Adipose tissue (tissue), 3 donors: Measurements from ENCODE around the gene FAM107B. TPM values are rescaled to one million over a fixed set of nuclear protein-coding genes. Genes with fewer than 3 reads are reported as not detected.
"Not testable (repeated sequence)": the region's sequence is repeated elsewhere in the genome, so short reads cannot be mapped to it uniquely, and the experiment has no call there.

Source experiments
- H3K27ac ChIP-seq: one replicate; pipeline ENCODE4 v1.5.1; 2013; ENCODE audit warnings: low read depth, low read length
- WGBS, 3 donors: extraction: QIAGEN DNeasy Blood & Tissue Kit; methylation state at CpG; one replicate each; pipeline ENCODE4 v1.1.7; 2013; 5-methylcytosine and 5-hydroxymethylcytosine counted together
- polyA plus RNA-seq, 3 donors: library from polyadenylated mRNA; stranded (reverse); fragments of 200-250 nt; gene quantifications; one replicate each; pipeline ENCODE4 v1.2.3, GENCODE V29; 2013
- donor health status: healthy with polysubstance abuse.
- donor health status: Bipolar disorder and iron deficiency.
- donor health status: healthy.

Gene FAM107B
- polyA plus RNA-seq, 3 donors, result 31.3 to 45.9 (median 37.6) TPM

DNA sequence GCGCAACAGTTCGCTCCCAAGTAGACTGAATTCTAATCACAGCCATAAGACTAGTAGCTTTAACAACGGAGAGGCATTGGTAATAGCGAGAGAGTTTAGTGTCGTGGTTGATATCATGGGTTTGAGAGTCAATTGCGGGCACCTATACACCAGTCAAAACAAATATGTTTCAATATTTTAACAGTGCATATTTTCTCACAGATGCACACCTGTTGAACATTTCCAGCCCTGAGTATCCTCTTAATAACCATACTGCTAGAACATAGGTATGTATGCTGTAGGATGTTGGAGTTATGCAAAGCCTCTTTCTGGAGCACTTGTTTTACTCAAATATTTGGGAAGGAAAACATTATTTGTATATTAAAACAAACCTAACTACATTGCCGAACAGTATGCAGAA is 92.9 kb downstream of the FAM107B start:
- WGBS, 3 donors, result 82 to 98% (median 90%) methylated on average over 7 of the region's 7 CpGs
- H3K27ac ChIP-seq, result no peak overlapping the region

DNA sequence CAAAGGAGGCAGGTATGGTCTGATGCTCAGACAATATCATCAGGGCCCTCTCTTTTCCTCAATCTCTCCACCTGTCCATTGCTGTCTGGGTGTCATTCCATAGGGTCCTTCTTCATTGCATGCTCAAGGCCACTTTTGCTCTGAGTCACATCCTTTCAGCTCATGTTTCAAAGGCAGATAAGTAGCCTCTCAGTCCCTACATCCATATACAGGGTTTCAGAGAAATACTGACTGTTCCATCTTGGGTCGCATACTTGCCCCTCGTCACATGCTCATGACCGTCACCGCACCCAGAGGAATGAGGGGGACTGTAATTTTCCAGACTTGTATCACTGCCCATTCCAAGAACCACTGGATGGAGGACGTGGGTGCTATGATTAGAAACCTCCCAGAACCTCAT is 93.4 kb downstream of the FAM107B start:
- H3K27ac ChIP-seq, result no peak overlapping the region
- 88 to 90% (median 89%) methylated on average over 5 of the region's 5 CpGs for WGBS, 3 donors

DNA sequence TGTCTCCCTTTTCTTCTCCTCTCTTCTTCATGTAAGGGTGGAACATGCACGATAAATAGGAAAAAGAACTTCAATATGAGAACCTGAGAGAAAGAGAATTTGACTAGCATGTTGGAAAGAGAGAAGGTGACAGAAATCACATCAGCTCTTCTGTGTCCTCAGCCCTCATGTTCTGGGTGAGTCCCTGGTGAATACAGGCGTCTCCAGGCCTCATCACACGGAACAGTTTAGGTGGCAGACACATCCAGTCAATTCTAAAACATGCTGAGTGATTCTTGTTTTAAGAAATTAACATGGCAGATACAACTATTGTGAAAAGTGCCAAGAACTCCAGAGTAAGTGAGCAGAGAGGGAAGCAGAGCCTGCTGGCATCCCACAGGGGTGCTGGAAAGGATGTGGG is 96.1 kb downstream of the FAM107B start:
- WGBS, 3 donors, result 90 to 94% (median 92%) methylated on average over 3 of the region's 3 CpGs
- no peak overlapping the region for H3K27ac ChIP-seq

DNA sequence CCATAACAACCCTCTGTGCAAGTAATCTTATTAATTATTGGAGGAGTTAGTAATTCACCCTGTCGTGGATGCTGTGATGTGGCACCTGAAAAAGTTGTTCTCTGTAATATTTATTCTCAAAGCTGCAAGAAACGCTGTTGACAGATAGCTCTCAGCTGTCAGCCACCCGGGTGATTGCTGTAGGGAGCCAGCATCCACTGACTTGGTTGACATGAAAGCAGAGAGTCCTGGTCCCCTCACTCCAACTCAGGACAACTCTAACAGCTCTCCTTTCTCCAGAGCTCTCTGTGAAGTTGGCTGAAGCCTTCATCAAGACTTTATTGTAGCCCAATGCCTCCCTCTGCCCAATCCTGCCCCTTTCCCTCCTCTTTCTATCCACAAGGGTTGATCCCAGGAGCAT is 98.0 kb downstream of the FAM107B start:
- 68 to 90% (median 78%) methylated on average over 3 of the region's 3 CpGs for WGBS, 3 donors
- no peak overlapping the region for H3K27ac ChIP-seq

DNA sequence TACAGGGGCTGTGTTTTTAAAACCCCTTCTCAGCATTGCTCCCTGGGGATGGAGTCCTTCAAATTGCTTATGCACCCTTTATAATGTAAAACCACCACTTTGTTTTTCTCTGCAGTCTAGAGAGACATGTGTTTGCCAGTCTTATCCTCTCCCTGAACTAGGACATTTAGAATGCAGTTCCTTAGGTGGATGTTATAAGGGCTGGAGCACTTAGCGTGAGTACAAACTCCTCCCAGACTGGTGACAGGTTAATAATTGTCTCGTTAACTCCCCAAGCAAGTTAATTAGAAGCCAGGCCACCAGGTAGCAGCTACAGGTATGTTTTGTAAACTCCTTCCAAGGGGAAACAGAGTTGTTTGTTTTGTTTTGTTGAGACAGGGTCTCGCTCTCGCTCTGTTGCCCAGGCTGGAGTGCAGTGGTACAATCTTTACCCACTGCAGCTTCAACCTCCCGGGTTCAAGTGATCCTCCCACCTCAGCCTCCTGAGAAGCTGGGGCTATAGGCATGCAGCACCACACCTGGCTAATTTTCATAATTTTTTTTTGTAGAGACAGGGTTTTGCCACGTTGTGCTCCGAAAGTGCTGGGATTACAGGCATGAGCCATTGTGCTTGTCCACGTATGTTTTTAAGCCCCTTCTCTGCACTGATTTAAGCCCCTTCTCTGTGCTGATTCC is 100.2 kb downstream of the FAM107B start:
- no peak overlapping the region for H3K27ac ChIP-seq
- 36 to 95% (median 86%) methylated on average over 8 of the region's 8 CpGs for WGBS, 3 donors

DNA sequence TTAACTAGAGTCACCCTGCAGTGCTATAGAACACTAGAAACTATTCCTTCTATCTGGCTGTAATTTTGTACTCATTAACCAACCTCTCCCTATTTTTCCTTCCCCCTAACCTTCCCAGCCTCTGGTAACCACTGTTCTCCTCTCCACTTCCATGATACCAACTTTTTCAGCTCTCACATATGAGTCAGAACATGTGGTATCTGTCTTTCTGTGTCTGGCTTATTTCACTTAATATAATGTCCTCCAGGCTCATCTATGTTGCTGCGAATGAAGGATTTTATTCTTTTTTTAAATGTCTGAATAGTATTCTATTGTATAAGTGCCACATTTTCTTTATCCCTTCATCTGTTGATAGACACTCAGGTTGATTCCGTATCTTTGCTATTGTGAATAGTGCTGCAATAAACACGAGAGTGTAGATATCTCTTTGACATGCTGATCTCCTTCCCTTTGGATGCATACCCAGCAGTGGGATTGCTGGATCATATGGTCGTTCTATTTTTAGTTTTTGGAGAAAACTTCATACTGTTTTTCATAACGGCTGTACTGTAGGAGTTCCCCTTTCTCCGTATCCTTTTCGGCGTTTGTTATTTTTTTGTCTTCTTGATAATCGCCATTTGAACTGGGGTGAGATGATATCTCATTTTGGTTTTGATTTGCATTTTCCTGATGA is 101.4 kb downstream of the FAM107B start:
- WGBS, 3 donors, result 28 to 67% (median 38%) methylated on average over 9 of the region's 9 CpGs
- H3K27ac ChIP-seq, result no peak overlapping the region

DNA sequence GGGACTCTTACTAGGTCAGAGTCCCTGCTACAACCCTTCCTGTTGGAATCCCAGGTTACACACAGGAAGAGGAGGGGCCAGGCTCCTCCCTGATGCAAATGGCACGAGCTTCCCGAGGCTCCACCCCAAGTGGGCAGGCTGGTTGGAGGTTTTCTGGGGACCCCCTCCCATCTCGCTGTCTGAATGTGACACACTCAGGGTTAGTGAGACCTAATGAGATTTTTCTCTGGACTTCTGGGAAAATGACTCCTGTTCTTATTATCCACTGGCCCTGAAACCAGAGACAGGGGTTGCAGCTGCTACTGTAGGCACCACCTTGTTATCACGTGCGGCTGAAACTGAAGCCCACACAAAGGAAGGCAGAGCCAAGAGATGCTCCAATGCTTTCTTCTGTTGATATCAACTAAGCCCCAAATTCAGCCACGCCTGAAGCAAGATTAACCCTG is 103.3 kb downstream of the FAM107B start:
- no peak overlapping the region for H3K27ac ChIP-seq
- WGBS, 3 donors, result 82 to 95% (median 83%) methylated on average over 6 of the region's 6 CpGs

DNA sequence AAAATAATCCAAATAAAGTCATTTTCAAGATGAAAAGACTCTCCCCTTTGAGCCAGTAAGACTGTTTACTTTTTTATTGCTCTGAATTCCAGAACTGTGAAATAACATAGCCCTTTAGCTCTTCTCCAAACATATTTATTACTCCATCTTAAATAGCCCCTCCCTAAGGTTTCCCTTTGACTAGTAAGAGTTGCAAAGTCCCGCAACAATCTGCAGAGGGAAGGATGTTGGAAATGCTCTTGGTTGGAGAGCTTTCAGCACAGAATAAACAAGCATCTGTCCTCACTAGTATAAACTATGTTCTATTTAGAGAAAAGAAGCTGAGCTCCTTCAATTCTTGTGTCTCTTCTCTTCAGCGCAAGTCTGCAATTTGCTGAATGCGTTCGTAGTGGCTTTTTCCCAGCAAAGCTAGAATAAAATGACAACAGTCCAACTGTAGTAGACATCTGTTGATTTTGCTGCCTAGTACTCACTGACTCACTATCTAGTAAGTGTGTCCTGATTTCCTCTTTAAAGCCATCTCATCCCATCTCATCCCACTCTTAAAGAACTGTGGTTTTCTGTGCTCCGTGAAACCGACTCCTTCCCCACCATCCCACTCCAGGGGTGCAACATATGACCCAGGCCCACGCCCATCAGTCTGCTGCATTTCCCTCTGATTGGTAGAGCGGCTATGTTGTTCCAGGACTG is 104.0 kb downstream of the FAM107B start:
- H3K27ac ChIP-seq, result no peak overlapping the region

DNA sequence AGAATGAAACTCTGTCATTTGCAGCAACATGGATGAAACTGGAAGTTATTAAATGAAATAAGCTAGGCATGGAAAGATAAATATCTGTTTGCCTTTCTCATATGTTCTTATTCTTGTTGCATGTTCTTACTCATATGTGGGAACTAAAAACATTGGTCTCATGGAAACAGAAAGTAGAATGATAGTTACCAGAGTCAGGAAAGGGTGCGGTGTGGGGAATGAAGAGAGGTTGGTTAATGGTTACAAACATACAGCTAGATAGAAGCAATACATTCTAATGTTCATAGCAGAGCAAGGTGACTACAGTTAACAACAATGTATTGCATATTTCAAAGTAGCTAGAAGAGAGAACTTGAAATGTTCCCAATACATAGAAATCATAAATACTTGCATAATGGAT is 105.1 kb downstream of the FAM107B start:
- no peak overlapping the region for H3K27ac ChIP-seq
- WGBS, 3 donors, result 89 to 97% (median 91%) methylated on average over 1 of the region's 1 CpG

More for the DNA sequence above, 104.0 kb downstream of the FAM107B start:
- WGBS, 3 donors, result 72 to 88% (median 75%) methylated on average over 8 of the region's 8 CpGs

DNA sequence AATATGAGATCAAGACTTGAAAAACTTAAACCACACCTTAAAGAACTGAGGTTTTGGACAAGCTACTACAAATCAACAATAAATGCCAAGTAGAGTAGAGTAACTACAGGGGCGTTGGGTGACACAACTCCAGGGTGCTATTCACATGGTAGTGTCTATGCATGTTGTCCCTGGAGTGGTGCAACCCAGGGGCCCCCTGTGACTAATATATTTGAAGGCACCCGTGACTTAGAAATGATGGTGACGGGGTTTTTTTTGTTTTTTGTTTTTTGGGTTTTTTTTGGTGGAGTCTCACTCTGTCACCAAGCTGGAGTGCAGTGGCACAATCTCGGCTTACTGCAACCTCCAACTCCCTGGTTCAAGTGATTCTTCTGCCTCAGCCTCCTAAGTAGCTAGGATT is 106.9 kb downstream of the FAM107B start:
- H3K27ac ChIP-seq, result no peak overlapping the region
- 89 to 93% (median 93%) methylated on average over 4 of the region's 4 CpGs for WGBS, 3 donors

DNA sequence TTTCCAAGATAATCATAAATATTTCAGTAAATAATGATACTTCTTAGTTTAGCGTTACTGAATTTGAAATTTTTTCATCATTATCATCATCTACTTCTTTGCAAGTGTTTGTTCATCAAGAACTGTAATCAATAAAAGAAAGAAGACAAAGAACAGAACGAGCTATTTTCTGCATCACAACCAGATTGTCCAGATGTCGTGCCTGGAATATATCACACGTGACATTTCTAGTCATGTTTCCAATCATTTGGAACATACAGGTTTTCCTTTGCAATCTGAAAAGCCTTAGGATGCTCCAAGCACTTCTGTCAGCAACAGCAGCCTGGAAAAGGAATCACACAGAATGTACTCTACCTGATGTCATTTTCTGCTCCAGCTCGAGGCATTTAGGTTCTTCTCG is 107.4 kb downstream of the FAM107B start:
- no peak overlapping the region for H3K27ac ChIP-seq
- 69 to 87% (median 83%) methylated on average over 6 of the region's 6 CpGs for WGBS, 3 donors

DNA sequence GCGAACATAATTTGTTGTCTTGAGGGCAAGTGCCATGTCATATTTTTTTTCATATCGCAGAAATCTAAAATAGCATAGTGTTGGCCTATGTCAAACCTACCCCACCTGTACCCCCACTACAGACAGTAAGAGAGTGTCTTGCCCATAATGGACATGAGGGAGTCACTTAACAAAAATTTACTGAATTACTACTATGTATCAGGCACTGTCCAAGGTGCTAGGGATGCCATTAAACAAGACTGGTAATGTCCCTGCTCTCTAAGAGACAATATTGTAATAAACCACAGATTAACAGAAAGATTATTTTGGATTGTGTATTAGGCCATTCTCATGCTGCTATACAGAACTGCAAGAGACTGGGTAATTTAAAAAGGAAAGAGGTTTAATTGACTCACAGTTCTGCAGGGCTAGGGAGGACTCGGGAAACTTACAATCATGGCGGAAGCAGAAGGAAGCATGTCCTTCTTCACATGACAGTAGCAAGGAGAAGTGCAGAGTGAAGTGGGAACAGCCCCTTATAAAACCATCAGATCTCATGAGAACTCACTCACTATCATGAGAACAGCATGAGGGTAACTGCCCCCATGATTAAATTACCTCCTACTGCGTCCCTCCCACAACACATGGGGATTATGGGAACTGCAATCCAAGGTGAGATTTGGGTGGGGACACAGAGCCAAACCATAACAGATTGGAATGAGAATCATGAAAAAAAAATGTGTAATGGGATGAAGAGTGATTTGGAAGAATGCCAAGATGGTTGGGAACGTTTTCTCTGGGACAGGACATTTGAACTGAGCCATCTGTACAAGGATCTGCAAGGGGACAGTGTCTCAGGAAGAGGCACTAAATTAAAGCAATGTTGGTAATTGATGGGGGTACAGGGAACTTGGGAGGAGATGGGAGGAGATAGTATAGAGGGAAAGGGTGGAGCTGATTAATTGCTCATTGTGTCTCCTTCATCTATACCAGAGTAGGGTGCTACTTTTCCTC is 108.5 kb downstream of the FAM107B start:
- WGBS, 3 donors, result 84 to 88% (median 87%) methylated on average over 6 of the region's 6 CpGs
- no peak overlapping the region for H3K27ac ChIP-seq

DNA sequence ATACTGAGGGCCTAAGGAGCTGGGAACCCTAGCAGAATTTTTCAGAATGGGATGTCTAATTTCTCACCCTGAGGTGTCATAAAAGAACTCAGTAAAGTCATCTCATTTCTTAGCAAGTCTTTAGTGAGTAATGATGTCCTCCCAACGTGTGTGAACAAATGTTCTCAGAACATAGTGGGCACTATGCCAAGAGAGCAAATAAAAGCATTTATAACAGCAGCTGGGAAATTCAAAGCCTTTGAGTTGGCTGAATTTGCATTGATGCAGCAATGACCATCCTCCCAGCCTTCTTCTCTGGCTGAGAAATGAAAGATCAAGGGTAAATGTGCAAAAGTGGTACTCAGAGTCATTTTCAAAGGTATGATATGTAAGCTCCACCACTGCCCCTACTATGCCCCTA is 109.4 kb downstream of the FAM107B start:
- H3K27ac ChIP-seq, result no peak overlapping the region
- 3 to 9% (median 5%) methylated on average over 1 of the region's 1 CpG for WGBS, 3 donors

DNA sequence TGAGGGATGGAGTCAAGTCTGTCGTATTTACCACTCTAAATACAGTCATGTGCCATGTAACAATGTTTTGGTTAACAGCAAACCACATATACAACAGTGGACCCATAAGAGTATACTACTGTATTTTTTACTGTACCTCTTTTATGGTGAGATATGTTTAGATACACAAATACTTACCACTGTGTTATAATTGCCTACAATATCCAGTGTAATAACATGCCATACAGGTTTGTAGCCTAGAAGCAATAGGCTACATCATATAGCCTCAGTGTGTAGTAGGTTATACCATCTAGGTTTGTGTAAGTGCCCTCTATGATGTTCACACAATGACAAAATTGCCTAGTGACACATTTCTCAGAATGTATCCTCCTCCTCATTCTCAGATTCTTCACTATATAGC is 110.4 kb downstream of the FAM107B start:
- H3K27ac ChIP-seq, result no peak overlapping the region
- WGBS, 3 donors, result 95 to 97% (median 97%) methylated on average over 1 of the region's 1 CpG

DNA sequence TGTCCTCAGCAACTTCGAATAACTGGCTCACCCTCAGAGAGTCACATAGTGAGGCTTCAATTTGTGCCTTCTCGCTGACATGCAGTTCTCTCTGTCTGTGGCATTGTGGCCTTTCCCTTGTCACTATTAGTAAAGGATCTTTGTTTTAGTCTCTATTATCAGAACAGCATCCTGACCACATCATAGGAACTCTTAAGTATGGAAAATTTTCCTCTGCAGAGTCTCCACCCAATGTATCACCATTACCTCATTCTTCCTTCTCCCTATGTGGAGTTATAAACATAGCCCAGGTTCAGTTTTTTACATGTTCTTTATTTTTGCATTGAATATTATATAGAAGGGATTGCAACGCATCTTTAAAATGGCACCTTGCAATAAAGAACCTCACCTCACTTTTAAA is 112.9 kb downstream of the FAM107B start:
- H3K27ac ChIP-seq, result no peak overlapping the region
- 89 to 96% (median 95%) methylated on average over 3 of the region's 3 CpGs for WGBS, 3 donors

DNA sequence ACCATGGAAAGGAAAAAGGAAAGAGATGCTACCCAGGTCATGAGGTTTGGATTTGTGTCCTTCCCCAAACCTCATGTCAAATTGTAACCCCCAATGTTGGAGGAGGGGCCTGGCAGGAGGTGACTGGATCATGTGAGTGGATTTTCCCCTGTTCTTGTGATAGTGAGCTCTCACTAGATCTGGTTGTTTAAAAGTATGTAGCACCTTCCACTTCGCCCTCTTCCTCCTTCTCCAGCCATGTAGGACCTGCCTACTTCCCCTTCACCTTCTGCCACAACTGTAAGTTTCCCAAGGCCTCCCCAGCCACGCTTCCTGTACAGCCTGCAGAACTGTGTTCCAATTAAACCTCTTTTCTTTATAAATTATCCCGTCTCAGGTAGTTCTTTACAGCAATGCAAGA is 113.9 kb downstream of the FAM107B start:
- 57 to 90% (median 67%) methylated on average over 3 of the region's 3 CpGs for WGBS, 3 donors
- H3K27ac ChIP-seq, result no peak overlapping the region

DNA sequence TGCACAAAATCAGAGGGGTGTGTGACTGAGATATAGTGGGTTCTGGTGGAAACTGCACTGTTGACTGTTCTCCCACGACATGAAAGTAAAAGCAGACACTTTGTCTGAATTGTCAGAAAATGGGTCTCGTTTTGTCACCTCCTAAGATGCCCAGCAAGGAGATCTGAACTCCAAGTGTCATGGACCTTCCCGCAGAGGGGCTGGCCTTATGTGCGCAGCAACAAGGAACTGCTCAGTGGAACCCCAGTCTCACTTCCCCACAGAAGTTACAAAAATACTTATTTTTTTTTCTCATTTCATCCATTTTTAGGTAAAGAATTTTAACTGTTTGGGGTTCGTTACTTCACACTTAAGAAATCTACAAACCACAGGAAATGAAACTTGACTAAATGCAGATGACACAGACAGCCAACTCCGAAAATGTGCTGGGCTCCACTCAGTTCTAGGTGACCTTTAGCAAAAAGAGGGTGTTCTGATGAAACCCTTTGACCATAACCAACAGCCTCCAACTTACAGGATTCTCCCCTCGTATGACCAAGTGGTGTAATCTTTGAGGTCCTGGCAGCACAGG is 115.0 kb downstream of the FAM107B start:
- 52 to 76% (median 60%) methylated on average over 7 of the region's 7 CpGs for WGBS, 3 donors
- no peak overlapping the region for H3K27ac ChIP-seq

DNA sequence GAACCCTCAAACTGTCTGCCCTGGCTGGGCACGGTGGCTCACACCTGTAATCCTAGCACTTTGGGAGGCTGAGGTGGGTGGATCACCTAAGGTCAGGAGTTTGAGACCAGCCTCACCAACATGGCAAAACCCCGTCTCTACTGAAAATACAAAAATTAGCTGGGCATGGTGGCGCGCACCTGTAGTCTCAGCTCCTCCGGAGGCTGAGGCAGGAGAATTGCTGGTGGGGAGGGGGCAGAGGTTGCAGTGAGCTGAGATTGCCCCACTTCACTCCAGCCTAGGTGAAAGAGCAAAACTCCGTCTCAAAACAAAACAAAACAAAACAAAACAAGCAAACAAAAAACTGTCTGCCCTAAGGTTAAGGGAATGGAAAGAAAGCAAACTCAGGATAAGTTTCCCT is 115.6 kb downstream of the FAM107B start:
- 82 to 93% (median 83%) methylated on average over 6 of the region's 6 CpGs for WGBS, 3 donors

More for the DNA sequence above, 115.6 kb downstream of the FAM107B start:
- not testable (repeated sequence) for H3K27ac ChIP-seq
